GM19238 (cell line): ENCODE measurements around the gene DELE1.

Experiments
- DNase-seq: peaks from one replicate; pipeline ENCODE4 v3.0.0; 2011; ENCODE audit warnings: low spot score; ENCODE audit not compliant: insufficient read length

The DELE1 gene

GRCh38 chr5:141958113-141958512, 34.4 kb downstream of the DELE1 start, which contains the start of gene PCDH12:
Gene PCDH12, minus strand, starts transcription at chr5:141958202. Its CDS starts 351 bp downstream, at chr5:141957851.
- no peak for DNase-seq

GRCh38 chr5:141958546-141959172, 35.0 kb downstream of the DELE1 start:
- no peak for DNase-seq

- no peak for DNase-seq
These were observed 36.3 kb downstream of the DELE1 start for GRCh38 chr5:141960018-141960417.

GRCh38 chr5:141960449-141961323, 37.0 kb downstream of the DELE1 start:
- peak; percentile 86 for DNase-seq

- DNase-seq, result no peak
These were observed 37.8 kb downstream of the DELE1 start for GRCh38 chr5:141961466-141961865.

GRCh38 chr5:141963701-141964100, 40.0 kb downstream of the DELE1 start:
- DNase-seq, result no peak

- DNase-seq, result no peak
These were observed 41.4 kb downstream of the DELE1 start for GRCh38 chr5:141965071-141965470.

GRCh38 chr5:141966275-141966962, 42.7 kb downstream of the DELE1 start:
- DNase-seq, result no peak

GRCh38 chr5:141966963-141967333, 43.3 kb downstream of the DELE1 start:
- DNase-seq, result no peak

- DNase-seq, result peak; percentile 84
These were observed 45.4 kb downstream of the DELE1 start, which contains the start of gene RNF14 for GRCh38 chr5:141968914-141969608. Gene RNF14, plus strand, starts transcription at chr5:141969105. Its CDS starts 4,484 bp downstream, at chr5:141973589.

- peak; percentile 56 for DNase-seq
These were observed 46.4 kb downstream of the DELE1 start for GRCh38 chr5:141969783-141970771.

- DNase-seq, result no peak
These were observed 50.4 kb downstream of the DELE1 start for GRCh38 chr5:141973871-141974595.

- no peak for DNase-seq
These were observed 52.5 kb downstream of the DELE1 start for GRCh38 chr5:141976176-141976575.

GRCh38 chr5:141978389-141978788, 54.7 kb downstream of the DELE1 start:
- no peak for DNase-seq

GRCh38 chr5:141982626-141983025, 59.0 kb downstream of the DELE1 start:
- DNase-seq, result no peak

GRCh38 chr5:141986072-141986471, 62.4 kb downstream of the DELE1 start:
- no peak for DNase-seq

- no peak for DNase-seq
These were observed 66.0 kb downstream of the DELE1 start for GRCh38 chr5:141989720-141990119.
